Mammary epithelial cell (primary cell): Measurements from ENCODE around the gene ASIC3.

Source experiments
- EZH2 ChIP-seq: IDR thresholded peaks from 2 replicates; pipeline ENCODE4 v1.6.1; 2012; ENCODE audit warnings: low read length, inconsistent platforms, borderline replicate concordance
- TF ChIP-seq, protein P1 (sequence below), 2 donors: IDR thresholded peaks in 1 of 2; conservative IDR thresholded peaks in 1 of 2; 2 replicates each; pipeline ENCODE4 v1.5.1; 2011 to 2012; ENCODE audit warnings: inconsistent platforms in 2 of 2, low read length in 2 of 2, mild to moderate bottlenecking in 2 of 2, control low read depth in 1 of 2, low read depth in 1 of 2; ENCODE audit not compliant: insufficient read depth in 1 of 2; ENCODE audit errors: extremely low read depth in 1 of 2

DNA sequence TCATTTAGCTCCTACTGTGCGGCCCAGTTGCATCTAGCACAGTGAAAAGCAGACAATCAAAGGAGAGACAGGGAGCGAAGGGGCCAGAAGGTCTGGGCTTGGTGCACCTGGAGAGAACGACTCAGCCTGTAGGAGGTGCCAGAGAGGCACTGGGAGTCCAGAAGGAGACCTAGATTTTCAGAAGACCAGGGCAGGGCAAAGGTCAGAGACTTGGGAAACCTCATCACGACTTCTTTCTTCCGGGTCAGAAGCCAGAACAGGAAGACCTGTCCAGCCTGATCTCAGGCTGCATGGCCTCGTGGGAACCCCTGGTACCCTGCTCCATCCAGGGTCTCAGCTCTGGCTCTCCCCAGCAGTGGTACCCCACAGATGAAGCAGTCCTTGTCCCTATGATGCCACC, 43.1 kb downstream of the ASIC3 start:
- TF ChIP-seq, protein P1, sequence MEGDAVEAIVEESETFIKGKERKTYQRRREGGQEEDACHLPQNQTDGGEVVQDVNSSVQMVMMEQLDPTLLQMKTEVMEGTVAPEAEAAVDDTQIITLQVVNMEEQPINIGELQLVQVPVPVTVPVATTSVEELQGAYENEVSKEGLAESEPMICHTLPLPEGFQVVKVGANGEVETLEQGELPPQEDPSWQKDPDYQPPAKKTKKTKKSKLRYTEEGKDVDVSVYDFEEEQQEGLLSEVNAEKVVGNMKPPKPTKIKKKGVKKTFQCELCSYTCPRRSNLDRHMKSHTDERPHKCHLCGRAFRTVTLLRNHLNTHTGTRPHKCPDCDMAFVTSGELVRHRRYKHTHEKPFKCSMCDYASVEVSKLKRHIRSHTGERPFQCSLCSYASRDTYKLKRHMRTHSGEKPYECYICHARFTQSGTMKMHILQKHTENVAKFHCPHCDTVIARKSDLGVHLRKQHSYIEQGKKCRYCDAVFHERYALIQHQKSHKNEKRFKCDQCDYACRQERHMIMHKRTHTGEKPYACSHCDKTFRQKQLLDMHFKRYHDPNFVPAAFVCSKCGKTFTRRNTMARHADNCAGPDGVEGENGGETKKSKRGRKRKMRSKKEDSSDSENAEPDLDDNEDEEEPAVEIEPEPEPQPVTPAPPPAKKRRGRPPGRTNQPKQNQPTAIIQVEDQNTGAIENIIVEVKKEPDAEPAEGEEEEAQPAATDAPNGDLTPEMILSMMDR (conservative IDR thresholded peaks at IDR 0.05 in 1 of 2, IDR thresholded peaks at IDR 0.05 in 1 of 2; ENCODE audit: extremely low read depth in 1 of 2, insufficient read depth in 1 of 2, low read depth in 1 of 2, low read length in 2 of 2), result peak; percentile 48 to 62
- TF ChIP-seq EZH2, result no peak
